HepG2 (cell line): ENCODE data around the gene PFDN5. TPM values are rescaled to one million over a fixed set of nuclear protein-coding genes. Genes with fewer than 3 reads are reported as not detected.

ENCODE experiments used
- CEBPG ChIP-seq: IDR thresholded peaks from 2 replicates; pipeline ENCODE4 v1.6.1; 2016
- EED ChIP-seq: sonication (generic); formaldehyde crosslinking; IDR thresholded peaks from 2 replicates; pipeline ENCODE4 v1.5.0; 2020; ENCODE audit warnings: mild to moderate bottlenecking, missing genetic modification reagents
- EP300 ChIP-seq, 3 experiments: sonication (generic) in 1 of 3; formaldehyde crosslinking in 1 of 3; IDR thresholded peaks; 2 replicates each; pipeline versions ENCODE4 v1.5.1 to v1.6.1; 2011 to 2020; ENCODE audit warnings: low read depth in 2 of 3, low read length in 2 of 3, borderline replicate concordance in 1 of 3, improper control_type of control experiment in 1 of 3, mild to moderate bottlenecking in 1 of 3, missing genetic modification reagents in 1 of 3, moderate library complexity in 1 of 3
- HHEX ChIP-seq: IDR thresholded peaks from 2 replicates; pipeline ENCODE4 v1.6.1; 2016; ENCODE audit warnings: control low read depth
- IRF9 ChIP-seq: sonication (generic); formaldehyde crosslinking; IDR thresholded peaks from 2 replicates; pipeline ENCODE4 v1.8.0; 2022; ENCODE audit warnings: missing genetic modification reagents, mild to moderate bottlenecking, borderline replicate concordance
- JDP2 ChIP-seq: sonication (generic); formaldehyde crosslinking; IDR thresholded peaks from 2 replicates; pipeline ENCODE4 v1.8.1; 2022; ENCODE audit warnings: missing genetic modification reagents, borderline replicate concordance
- MED13 ChIP-seq: sonication (generic); formaldehyde crosslinking; IDR thresholded peaks from 2 replicates; pipeline ENCODE4 v1.5.0; 2020; ENCODE audit warnings: missing genetic modification reagents
- POLR2A ChIP-seq, 2 experiments: IDR thresholded peaks; 2 replicates each; pipeline ENCODE4 v1.6.1; 2011; ENCODE audit warnings: low read depth in 2 of 2, low read length in 2 of 2, mild to moderate bottlenecking in 1 of 2, moderate library complexity in 1 of 2; ENCODE audit not compliant: insufficient read depth in 1 of 2
- SMAD9 ChIP-seq: sonication (generic); formaldehyde crosslinking; IDR thresholded peaks from 2 replicates; pipeline ENCODE4 v1.5.1; 2020; ENCODE audit warnings: mild to moderate bottlenecking, missing genetic modification reagents
- SP140L ChIP-seq: sonication (generic); formaldehyde crosslinking; IDR thresholded peaks from 2 replicates; pipeline ENCODE4 v1.4.0; 2020; ENCODE audit warnings: missing genetic modification reagents, borderline replicate concordance
- TBX2 ChIP-seq: sonication (generic); formaldehyde crosslinking; IDR thresholded peaks from 2 replicates; pipeline ENCODE4 v1.5.0; 2020; ENCODE audit warnings: missing genetic modification reagents, mild to moderate bottlenecking, borderline replicate concordance
- TRIM24 ChIP-seq: sonication (generic); formaldehyde crosslinking; IDR thresholded peaks from 2 replicates; pipeline ENCODE4 v1.8.0; 2022; ENCODE audit warnings: mild to moderate bottlenecking, missing genetic modification reagents
- ZNF318 ChIP-seq: sonication (generic); formaldehyde crosslinking; IDR thresholded peaks from 2 replicates; pipeline ENCODE4 v1.4.0; 2020; ENCODE audit warnings: mild to moderate bottlenecking, missing genetic modification reagents
- ZNF326 ChIP-seq: sonication (generic); formaldehyde crosslinking; IDR thresholded peaks from 2 replicates; pipeline ENCODE4 v1.4.0; 2020; ENCODE audit warnings: missing genetic modification reagents, borderline replicate concordance
- ZNF354B ChIP-seq: sonication (generic); formaldehyde crosslinking; IDR thresholded peaks from 2 replicates; pipeline ENCODE4 v1.8.0; 2022; ENCODE audit warnings: mild to moderate bottlenecking, missing genetic modification reagents
- polyA plus RNA-seq, 8 experiments: library from polyadenylated mRNA; depleted of rRNA in 3 of 8; stranded (reverse) in 7 of 8; unstranded in 1 of 8; fragments of >200 nt; fragmentation: Illumina TruSeq in 4 of 8; extraction: Trizol in 4 of 8; gene quantifications; 2 replicates each; pipeline versions ENCODE4 v1.2.1 to v1.2.3, GENCODE V29; 2011 to 2016; ENCODE audit warnings: low read depth in 4 of 8, missing spikeins in 1 of 8, mixed read lengths in 1 of 8; ENCODE audit not compliant: insufficient read depth in 1 of 8
- total RNA-seq, 5 experiments: library from RNA; depleted of rRNA; stranded (reverse); fragments of >200 nt; fragmentation: Illumina TruSeq; extraction: Trizol; gene quantifications; 2 replicates each; pipeline ENCODE4 v1.2.3, GENCODE V29; 2016; ENCODE audit warnings: low read depth in 1 of 5
- TF ChIP-seq, protein P1 (sequence below): sonication (generic); formaldehyde crosslinking; IDR thresholded peaks from 2 replicates; pipeline ENCODE4 v1.4.0; 2020; ENCODE audit warnings: mild to moderate bottlenecking, missing genetic modification reagents

PFDN5 gene
- total and polyA plus RNA-seq, 2 of the 13 experiments (the other 11 are each of a cell fraction or from before 2014, with no cell fraction given) = 449 to 462 TPM

- TF ChIP-seq ZNF318 (CRISPR knock-in tag) = no peak; the same call in 1 of the 2 replicates
- TF ChIP-seq TRIM24 = no peak
- no peak for TF ChIP-seq EP300 (IDR thresholded peaks at IDR 0.05; ENCODE audit: low read depth in 2 of 2, low read length in 2 of 2)
- TF ChIP-seq EP300 (CRISPR knock-in tag; IDR thresholded peaks at IDR 0.05; ENCODE audit: borderline replicate concordance) = peak; percentile 72
- no peak for TF ChIP-seq SMAD9
- peak; percentile 79; the same call in 1 of the 2 replicates for TF ChIP-seq IRF9 (CRISPR knock-in tag)
- no peak for TF ChIP-seq SP140L (CRISPR knock-in tag)
- TF ChIP-seq HHEX (CRISPR knock-in tag) = no peak
- no peak for TF ChIP-seq POLR2A (IDR thresholded peaks at IDR 0.05; ENCODE audit: insufficient read depth in 1 of 2, low read depth in 2 of 2, low read length in 2 of 2)
- no peak for TF ChIP-seq ZNF354B (CRISPR knock-in tag)
- no peak; the same call in 1 of the 2 replicates for TF ChIP-seq TBX2 (CRISPR knock-in tag)
- TF ChIP-seq JDP2 (CRISPR knock-in tag) = no peak
- TF ChIP-seq ZNF326 (CRISPR knock-in tag) = no peak
- TF ChIP-seq CEBPG = no peak
- TF ChIP-seq MED13 (CRISPR knock-in tag) = no peak
- TF ChIP-seq, protein P1, sequence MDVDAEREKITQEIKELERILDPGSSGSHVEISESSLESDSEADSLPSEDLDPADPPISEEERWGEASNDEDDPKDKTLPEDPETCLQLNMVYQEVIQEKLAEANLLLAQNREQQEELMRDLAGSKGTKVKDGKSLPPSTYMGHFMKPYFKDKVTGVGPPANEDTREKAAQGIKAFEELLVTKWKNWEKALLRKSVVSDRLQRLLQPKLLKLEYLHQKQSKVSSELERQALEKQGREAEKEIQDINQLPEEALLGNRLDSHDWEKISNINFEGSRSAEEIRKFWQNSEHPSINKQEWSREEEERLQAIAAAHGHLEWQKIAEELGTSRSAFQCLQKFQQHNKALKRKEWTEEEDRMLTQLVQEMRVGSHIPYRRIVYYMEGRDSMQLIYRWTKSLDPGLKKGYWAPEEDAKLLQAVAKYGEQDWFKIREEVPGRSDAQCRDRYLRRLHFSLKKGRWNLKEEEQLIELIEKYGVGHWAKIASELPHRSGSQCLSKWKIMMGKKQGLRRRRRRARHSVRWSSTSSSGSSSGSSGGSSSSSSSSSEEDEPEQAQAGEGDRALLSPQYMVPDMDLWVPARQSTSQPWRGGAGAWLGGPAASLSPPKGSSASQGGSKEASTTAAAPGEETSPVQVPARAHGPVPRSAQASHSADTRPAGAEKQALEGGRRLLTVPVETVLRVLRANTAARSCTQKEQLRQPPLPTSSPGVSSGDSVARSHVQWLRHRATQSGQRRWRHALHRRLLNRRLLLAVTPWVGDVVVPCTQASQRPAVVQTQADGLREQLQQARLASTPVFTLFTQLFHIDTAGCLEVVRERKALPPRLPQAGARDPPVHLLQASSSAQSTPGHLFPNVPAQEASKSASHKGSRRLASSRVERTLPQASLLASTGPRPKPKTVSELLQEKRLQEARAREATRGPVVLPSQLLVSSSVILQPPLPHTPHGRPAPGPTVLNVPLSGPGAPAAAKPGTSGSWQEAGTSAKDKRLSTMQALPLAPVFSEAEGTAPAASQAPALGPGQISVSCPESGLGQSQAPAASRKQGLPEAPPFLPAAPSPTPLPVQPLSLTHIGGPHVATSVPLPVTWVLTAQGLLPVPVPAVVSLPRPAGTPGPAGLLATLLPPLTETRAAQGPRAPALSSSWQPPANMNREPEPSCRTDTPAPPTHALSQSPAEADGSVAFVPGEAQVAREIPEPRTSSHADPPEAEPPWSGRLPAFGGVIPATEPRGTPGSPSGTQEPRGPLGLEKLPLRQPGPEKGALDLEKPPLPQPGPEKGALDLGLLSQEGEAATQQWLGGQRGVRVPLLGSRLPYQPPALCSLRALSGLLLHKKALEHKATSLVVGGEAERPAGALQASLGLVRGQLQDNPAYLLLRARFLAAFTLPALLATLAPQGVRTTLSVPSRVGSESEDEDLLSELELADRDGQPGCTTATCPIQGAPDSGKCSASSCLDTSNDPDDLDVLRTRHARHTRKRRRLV (CRISPR knock-in tag) = peak; percentile 71; the same call in 1 of the 2 replicates
- TF ChIP-seq EED = no peak
Measured at GRCh38 chr12:53267999-53268629, 27.2 kb upstream of the PFDN5 start, which contains the start of gene ESPL1 (continued).
